ENCODE results near the gene CCL2.

CCL2 gene

DNA sequence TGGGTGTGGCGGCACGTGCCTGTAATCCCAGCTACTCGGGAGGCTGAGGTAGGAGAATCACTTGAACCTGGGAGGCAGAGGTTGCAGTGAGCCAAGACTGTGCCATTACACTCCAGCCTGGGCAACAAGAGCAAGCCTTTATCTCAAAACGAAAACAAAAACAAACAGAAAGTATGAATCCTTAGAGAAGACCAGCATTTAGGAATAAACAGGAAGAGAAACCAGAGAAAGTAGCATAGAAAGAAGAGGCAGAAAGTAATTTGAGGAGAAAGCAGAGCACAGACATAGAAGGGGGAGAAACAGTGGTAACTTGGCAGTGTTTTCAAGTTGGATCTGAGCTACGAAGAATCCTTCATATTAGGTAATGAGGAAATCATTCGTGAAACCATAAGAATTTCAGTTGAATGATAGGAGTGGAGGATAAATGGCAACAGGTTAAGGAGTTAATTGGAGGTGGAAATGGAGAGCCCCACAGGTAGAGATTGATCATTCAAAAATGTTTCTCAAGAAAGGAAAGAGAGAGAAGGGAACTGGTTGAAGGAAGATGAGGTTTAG is 9.7 kb upstream of the CCL2 start:
- no peak overlapping the region for H3K9ac ChIP-seq (ENCODE audit: low read depth, low read length, poor library complexity)
- H3K4me2 ChIP-seq (ENCODE audit: insufficient read depth, low read length, poor library complexity, severe bottlenecking) = no peak overlapping the region
- H3K4me1 ChIP-seq (ENCODE audit: control insufficient read depth in 2 of 2, insufficient read depth in 1 of 2, low read depth in 1 of 2, low read length in 2 of 2) = no peaks in the 10 kb centered on the region
- H2BK12ac ChIP-seq (ENCODE audit: low read length) = no peak overlapping the region
- no peaks in the 10 kb centered on the region for H3K9me3 ChIP-seq (replicated peaks in 1 of 2; ENCODE audit: control insufficient read depth in 2 of 2, insufficient read depth in 1 of 2, low read depth in 1 of 2, low read length in 2 of 2)
- no peak overlapping the region for H2BK120ac ChIP-seq (ENCODE audit: low read depth, low read length)
- WGBS, 2 donors (ENCODE audit: extremely low coverage in 2 of 2, insufficient read length in 2 of 2, insufficient replicate concordance in 1 of 2) = no CpG with 5 or more reads among the region's 6 CpGs
- no peak overlapping the region for H2AFZ ChIP-seq (ENCODE audit: low read length)
- H2AK5ac ChIP-seq (ENCODE audit: low read depth, low read length) = no peak overlapping the region
- no peak for DNase-seq (ENCODE audit: low spot score)
- no peak overlapping the region for H3K23ac ChIP-seq (ENCODE audit: low read depth, low read length, poor library complexity)
- no peak overlapping the region for H3K14ac ChIP-seq (ENCODE audit: low read length)
- no peak overlapping the region for H2BK15ac ChIP-seq (ENCODE audit: low read length)
- no peak overlapping the region for H3K27ac ChIP-seq (replicated peaks; ENCODE audit: low read length)
- no peak overlapping the region for H4K91ac ChIP-seq (ENCODE audit: low read depth, low read length, poor library complexity)
- no peaks in the 10 kb centered on the region for H3K27me3 ChIP-seq (ENCODE audit: control insufficient read depth in 3 of 3, insufficient read depth in 3 of 3, low read depth in 1 of 3, low read length in 3 of 3)
- H3K4me3 ChIP-seq (ENCODE audit: low read length in 2 of 2) = no peak overlapping the region
- H3K36me3 ChIP-seq (replicated peaks in 1 of 2; ENCODE audit: control insufficient read depth in 2 of 2, insufficient read depth in 2 of 2, low read length in 2 of 2) = no peaks in the 10 kb centered on the region
- no peaks in the 10 kb centered on the region for H3K79me1 ChIP-seq (ENCODE audit: low read depth, low read length)
- H3K4ac ChIP-seq (ENCODE audit: low read length) = no peak overlapping the region
- no peak overlapping the region for H3K18ac ChIP-seq (ENCODE audit: low read length)
- H4K8ac ChIP-seq (ENCODE audit: low read depth, low read length) = no peak overlapping the region
- no peak overlapping the region for H2BK5ac ChIP-seq (ENCODE audit: low read length)

DNA sequence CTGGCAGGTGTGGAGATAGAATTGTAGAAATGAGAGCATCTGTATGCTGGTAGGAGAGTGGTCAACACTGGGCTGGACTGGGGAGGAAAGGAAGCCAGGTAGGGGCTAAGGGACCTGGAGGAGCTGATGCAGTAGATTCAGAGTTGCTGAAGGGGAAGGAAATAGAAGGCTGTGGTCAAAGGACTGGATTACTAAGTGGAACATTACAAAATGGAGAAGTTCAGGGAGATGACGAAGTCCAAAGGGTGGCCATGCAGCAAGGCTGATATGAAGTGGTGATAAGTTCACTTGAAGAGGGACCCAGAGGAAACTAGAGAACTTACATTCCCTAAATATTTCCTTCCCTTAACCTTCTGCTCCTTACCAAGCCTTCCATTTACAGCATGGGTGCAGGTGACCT is 8.6 kb upstream of the CCL2 start:
- no CpG with 5 or more reads among the region's 1 CpG for WGBS, 2 donors (ENCODE audit: extremely low coverage in 2 of 2, insufficient read length in 2 of 2, insufficient replicate concordance in 1 of 2)
- no peak for DNase-seq (ENCODE audit: low spot score)
- no peak overlapping the region for H3K23ac ChIP-seq (ENCODE audit: low read depth, low read length, poor library complexity)

DNA sequence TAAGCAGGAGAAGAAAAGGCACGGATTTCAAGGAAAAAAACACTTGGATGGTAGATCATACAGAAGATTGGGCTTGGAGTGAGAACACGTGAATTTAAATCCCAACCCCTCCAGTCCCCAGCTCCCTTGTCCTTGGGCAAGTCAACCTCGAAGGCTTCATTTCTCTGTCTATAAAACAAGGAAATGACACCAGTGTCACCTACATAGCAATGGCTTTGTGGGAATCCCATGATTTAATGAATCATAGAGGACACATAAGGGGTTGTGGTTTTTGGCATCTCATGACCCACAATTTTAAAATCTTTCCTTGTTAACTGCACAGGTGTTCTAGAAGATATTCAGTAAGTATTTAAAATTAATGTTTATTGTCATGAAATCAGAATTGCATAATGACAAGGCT is 8.2 kb upstream of the CCL2 start:
- H3K4me3 ChIP-seq (ENCODE audit: low read length in 2 of 2) = no peak overlapping the region
- H3K4me2 ChIP-seq (ENCODE audit: insufficient read depth, low read length, poor library complexity, severe bottlenecking) = no peak overlapping the region
- no peak overlapping the region for H2BK15ac ChIP-seq (ENCODE audit: low read length)
- no peaks in the 10 kb centered on the region for H3K79me1 ChIP-seq (ENCODE audit: low read depth, low read length)
- H2BK5ac ChIP-seq (ENCODE audit: low read length) = no peak overlapping the region
- no peak overlapping the region for H2BK120ac ChIP-seq (ENCODE audit: low read depth, low read length)
- DNase-seq (ENCODE audit: low spot score) = no peak
- no peak overlapping the region for H3K14ac ChIP-seq (ENCODE audit: low read length)
- peaks cover 0 to 2% of the 10 kb centered on the region in 2 donors for H3K4me1 ChIP-seq (ENCODE audit: control insufficient read depth in 2 of 2, insufficient read depth in 1 of 2, low read depth in 1 of 2, low read length in 2 of 2)
- H2AFZ ChIP-seq (ENCODE audit: low read length) = no peak overlapping the region
- no CpG with 5 or more reads among the region's 3 CpGs for WGBS, 2 donors (ENCODE audit: extremely low coverage in 2 of 2, insufficient read length in 2 of 2, insufficient replicate concordance in 1 of 2)
- no peak overlapping the region for H4K8ac ChIP-seq (ENCODE audit: low read depth, low read length)
- no peak overlapping the region for H3K27ac ChIP-seq (replicated peaks; ENCODE audit: low read length)
- H3K23ac ChIP-seq (ENCODE audit: low read depth, low read length, poor library complexity) = no peak overlapping the region
- H3K9me3 ChIP-seq (replicated peaks in 1 of 2; ENCODE audit: control insufficient read depth in 2 of 2, insufficient read depth in 1 of 2, low read depth in 1 of 2, low read length in 2 of 2) = no peaks in the 10 kb centered on the region
- no peak overlapping the region for H2BK12ac ChIP-seq (ENCODE audit: low read length)
- H3K4ac ChIP-seq (ENCODE audit: low read length) = no peak overlapping the region
- no peaks in the 10 kb centered on the region for H3K27me3 ChIP-seq (ENCODE audit: control insufficient read depth in 3 of 3, insufficient read depth in 3 of 3, low read depth in 1 of 3, low read length in 3 of 3)
- no peak overlapping the region for H3K18ac ChIP-seq (ENCODE audit: low read length)
- no peak overlapping the region for H2AK5ac ChIP-seq (ENCODE audit: low read depth, low read length)
- H4K91ac ChIP-seq (ENCODE audit: low read depth, low read length, poor library complexity) = no peak overlapping the region
- no peaks in the 10 kb centered on the region for H3K36me3 ChIP-seq (replicated peaks in 1 of 2; ENCODE audit: control insufficient read depth in 2 of 2, insufficient read depth in 2 of 2, low read length in 2 of 2)
- H3K9ac ChIP-seq (ENCODE audit: low read depth, low read length, poor library complexity) = no peak overlapping the region

More for the DNA sequence above, 8.6 kb upstream of the CCL2 start:
- H2AK5ac ChIP-seq (ENCODE audit: low read depth, low read length) = no peak overlapping the region
- H2AFZ ChIP-seq (ENCODE audit: low read length) = no peak overlapping the region
- no peak overlapping the region for H3K4me3 ChIP-seq (ENCODE audit: low read length in 2 of 2)
- no peaks in the 10 kb centered on the region for H3K79me1 ChIP-seq (ENCODE audit: low read depth, low read length)
- no peak overlapping the region for H2BK5ac ChIP-seq (ENCODE audit: low read length)
- H3K36me3 ChIP-seq (replicated peaks in 1 of 2; ENCODE audit: control insufficient read depth in 2 of 2, insufficient read depth in 2 of 2, low read length in 2 of 2) = no peaks in the 10 kb centered on the region
- H3K14ac ChIP-seq (ENCODE audit: low read length) = no peak overlapping the region
- no peak overlapping the region for H4K91ac ChIP-seq (ENCODE audit: low read depth, low read length, poor library complexity)
- no peak overlapping the region for H2BK120ac ChIP-seq (ENCODE audit: low read depth, low read length)
- no peak overlapping the region for H2BK12ac ChIP-seq (ENCODE audit: low read length)
- H4K8ac ChIP-seq (ENCODE audit: low read depth, low read length) = no peak overlapping the region
- H3K27ac ChIP-seq (replicated peaks; ENCODE audit: low read length) = no peak overlapping the region
- H2BK15ac ChIP-seq (ENCODE audit: low read length) = no peak overlapping the region
- no peak overlapping the region for H3K9ac ChIP-seq (ENCODE audit: low read depth, low read length, poor library complexity)
- no peak overlapping the region for H3K18ac ChIP-seq (ENCODE audit: low read length)
- no peak overlapping the region for H3K4ac ChIP-seq (ENCODE audit: low read length)
- H3K27me3 ChIP-seq (ENCODE audit: control insufficient read depth in 3 of 3, insufficient read depth in 3 of 3, low read depth in 1 of 3, low read length in 3 of 3) = no peaks in the 10 kb centered on the region
- peaks cover 0 to 2% of the 10 kb centered on the region in 2 donors for H3K4me1 ChIP-seq (ENCODE audit: control insufficient read depth in 2 of 2, insufficient read depth in 1 of 2, low read depth in 1 of 2, low read length in 2 of 2)
- no peak overlapping the region for H3K4me2 ChIP-seq (ENCODE audit: insufficient read depth, low read length, poor library complexity, severe bottlenecking)
- H3K9me3 ChIP-seq (replicated peaks in 1 of 2; ENCODE audit: control insufficient read depth in 2 of 2, insufficient read depth in 1 of 2, low read depth in 1 of 2, low read length in 2 of 2) = no peaks in the 10 kb centered on the region

DNA sequence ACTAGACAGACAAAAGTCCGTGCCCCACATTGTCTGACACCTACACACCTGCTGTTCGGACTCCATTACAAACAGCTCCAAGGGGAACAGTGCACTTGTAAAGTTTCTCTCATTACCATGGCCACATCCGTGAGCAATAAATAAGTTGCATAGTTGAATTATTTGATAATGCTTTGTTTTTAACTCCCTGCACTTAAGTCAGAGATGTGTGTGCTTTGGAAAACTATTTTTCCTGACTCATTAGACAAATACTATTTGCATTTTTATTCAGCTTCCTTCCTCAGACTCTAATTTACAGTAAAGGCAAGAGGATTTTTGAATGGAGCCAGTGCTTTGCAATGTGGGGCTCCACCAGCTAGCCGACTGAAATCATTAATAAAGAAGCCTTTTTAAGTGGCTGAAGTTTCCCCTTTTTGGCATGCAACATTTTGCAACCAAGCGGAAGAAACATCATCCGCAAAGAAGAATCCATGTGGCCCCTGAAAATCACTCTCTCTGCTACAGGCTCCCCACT is 6.5 kb upstream of the CCL2 start:
- no peak overlapping the region for H2AFZ ChIP-seq (ENCODE audit: low read length)
- no peak overlapping the region for H2BK15ac ChIP-seq (ENCODE audit: low read length)
- H3K23ac ChIP-seq (ENCODE audit: low read depth, low read length, poor library complexity) = no peak overlapping the region
- no peaks in the 10 kb centered on the region for H3K79me1 ChIP-seq (ENCODE audit: low read depth, low read length)
- no CpG with 5 or more reads among the region's 6 CpGs for WGBS, 2 donors (ENCODE audit: extremely low coverage in 2 of 2, insufficient read length in 2 of 2, insufficient replicate concordance in 1 of 2)
- H3K4me1 ChIP-seq (ENCODE audit: control insufficient read depth in 2 of 2, insufficient read depth in 1 of 2, low read depth in 1 of 2, low read length in 2 of 2) = peaks cover 0 to 2% of the 10 kb centered on the region in 2 donors
- no peak overlapping the region for H4K8ac ChIP-seq (ENCODE audit: low read depth, low read length)
- no peak overlapping the region for H3K14ac ChIP-seq (ENCODE audit: low read length)
- H3K4me2 ChIP-seq (ENCODE audit: insufficient read depth, low read length, poor library complexity, severe bottlenecking) = no peak overlapping the region
- H3K27me3 ChIP-seq (ENCODE audit: control insufficient read depth in 3 of 3, insufficient read depth in 3 of 3, low read depth in 1 of 3, low read length in 3 of 3) = no peaks in the 10 kb centered on the region
- DNase-seq (ENCODE audit: low spot score) = no peak
- H3K9ac ChIP-seq (ENCODE audit: low read depth, low read length, poor library complexity) = no peak overlapping the region
- H3K36me3 ChIP-seq (replicated peaks in 1 of 2; ENCODE audit: control insufficient read depth in 2 of 2, insufficient read depth in 2 of 2, low read length in 2 of 2) = no peaks in the 10 kb centered on the region
- no peak overlapping the region for H3K18ac ChIP-seq (ENCODE audit: low read length)
- H4K91ac ChIP-seq (ENCODE audit: low read depth, low read length, poor library complexity) = no peak overlapping the region
- no peak overlapping the region for H2BK12ac ChIP-seq (ENCODE audit: low read length)
- H2BK120ac ChIP-seq (ENCODE audit: low read depth, low read length) = no peak overlapping the region
- no peaks in the 10 kb centered on the region for H3K9me3 ChIP-seq (replicated peaks in 1 of 2; ENCODE audit: control insufficient read depth in 2 of 2, insufficient read depth in 1 of 2, low read depth in 1 of 2, low read length in 2 of 2)
- H3K4me3 ChIP-seq (ENCODE audit: low read length in 2 of 2) = no peak overlapping the region
- H2AK5ac ChIP-seq (ENCODE audit: low read depth, low read length) = no peak overlapping the region
- H2BK5ac ChIP-seq (ENCODE audit: low read length) = no peak overlapping the region
- H3K4ac ChIP-seq (ENCODE audit: low read length) = no peak overlapping the region
- no peak overlapping the region for H3K27ac ChIP-seq (replicated peaks; ENCODE audit: low read length)

All from neuronal stem cell (in vitro differentiated cells).